ENCODE results near the gene CLDND1. TPM values are rescaled to one million over a fixed set of nuclear protein-coding genes. Genes with fewer than 3 reads are reported as not detected.

The CLDND1 gene
- total RNA-seq, 2 donors from 2014 or later, result 38.1 to 65.6 TPM

DNA sequence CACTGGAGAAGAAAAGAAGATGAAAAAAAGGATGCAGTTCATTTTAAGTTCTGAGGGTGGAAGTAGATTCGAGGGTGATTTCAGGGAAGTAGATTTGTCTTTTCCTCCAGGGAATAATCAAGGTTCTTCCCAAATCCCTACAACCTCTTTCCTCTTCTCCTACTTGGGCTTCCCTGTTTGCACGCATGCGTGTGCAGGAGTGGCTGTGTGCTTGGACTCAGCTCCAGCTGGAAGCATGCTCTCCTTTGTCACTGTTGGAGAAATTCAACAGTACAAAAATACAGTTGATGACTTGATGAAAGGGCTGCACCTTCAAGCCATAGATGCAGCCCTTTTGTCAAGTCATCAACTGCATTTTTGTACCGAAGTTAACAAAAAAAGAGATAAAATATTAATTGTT lies 21.4 kb downstream of the CLDND1 start:
- Histone ChIP-seq H3K36me3 (replicated peaks in 1 of 2; ENCODE audit: insufficient read depth in 1 of 2, low read depth in 2 of 2) (no peaks in the 10 kb centered on the region), H3K27me3 (no peaks in the 10 kb centered on the region), H3K9me3 (no peaks in the 10 kb centered on the region), H3K4me1 (no peaks in the 10 kb centered on the region), H3K4me3 (no peak overlapping the region), H3K27ac (no peak overlapping the region)
- TF ChIP-seq, protein P1, sequence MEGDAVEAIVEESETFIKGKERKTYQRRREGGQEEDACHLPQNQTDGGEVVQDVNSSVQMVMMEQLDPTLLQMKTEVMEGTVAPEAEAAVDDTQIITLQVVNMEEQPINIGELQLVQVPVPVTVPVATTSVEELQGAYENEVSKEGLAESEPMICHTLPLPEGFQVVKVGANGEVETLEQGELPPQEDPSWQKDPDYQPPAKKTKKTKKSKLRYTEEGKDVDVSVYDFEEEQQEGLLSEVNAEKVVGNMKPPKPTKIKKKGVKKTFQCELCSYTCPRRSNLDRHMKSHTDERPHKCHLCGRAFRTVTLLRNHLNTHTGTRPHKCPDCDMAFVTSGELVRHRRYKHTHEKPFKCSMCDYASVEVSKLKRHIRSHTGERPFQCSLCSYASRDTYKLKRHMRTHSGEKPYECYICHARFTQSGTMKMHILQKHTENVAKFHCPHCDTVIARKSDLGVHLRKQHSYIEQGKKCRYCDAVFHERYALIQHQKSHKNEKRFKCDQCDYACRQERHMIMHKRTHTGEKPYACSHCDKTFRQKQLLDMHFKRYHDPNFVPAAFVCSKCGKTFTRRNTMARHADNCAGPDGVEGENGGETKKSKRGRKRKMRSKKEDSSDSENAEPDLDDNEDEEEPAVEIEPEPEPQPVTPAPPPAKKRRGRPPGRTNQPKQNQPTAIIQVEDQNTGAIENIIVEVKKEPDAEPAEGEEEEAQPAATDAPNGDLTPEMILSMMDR (IDR thresholded peaks at IDR 0.05), result no peak
- TF ChIP-seq POLR2A (IDR thresholded peaks at IDR 0.05), result no peak
- no peak for ATAC-seq
- no peak for DNase-seq
- 71 to 79% methylated on average over 4 of the region's 4 CpGs for WGBS, 2 donors
- intact Hi-C loops (cut with DNase I), result no loop called here

DNA sequence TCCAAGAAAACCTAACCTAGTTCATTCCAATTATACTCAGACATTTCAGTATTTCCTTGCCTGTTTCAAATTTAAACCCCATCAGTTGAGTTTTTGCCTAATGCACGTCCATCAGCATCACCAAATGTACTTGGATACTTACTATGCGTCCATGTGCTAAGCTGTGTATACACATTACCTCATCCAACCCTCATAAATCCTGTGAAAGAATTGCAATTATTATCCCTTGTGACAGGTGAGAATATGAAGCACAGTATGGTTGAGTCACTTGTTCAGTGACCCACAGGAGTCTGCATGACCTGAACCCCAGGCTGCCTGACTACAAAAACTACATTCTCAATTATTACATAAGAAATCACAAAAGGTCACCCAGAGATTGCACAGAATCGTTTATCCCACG lies 22.7 kb downstream of the CLDND1 start:
- H3K9me3 ChIP-seq, result no peaks in the 10 kb centered on the region
- no peak overlapping the region for H3K27ac ChIP-seq
- no peak overlapping the region for H3K4me3 ChIP-seq
- DNase-seq, result no peak
- ATAC-seq, result no peak
- 60 to 67% methylated on average over 4 of the region's 4 CpGs for WGBS, 2 donors
- TF ChIP-seq, protein P1 (IDR thresholded peaks at IDR 0.05), result no peak
- no peaks in the 10 kb centered on the region for H3K27me3 ChIP-seq
- no peaks in the 10 kb centered on the region for H3K36me3 ChIP-seq (replicated peaks in 1 of 2; ENCODE audit: insufficient read depth in 1 of 2, low read depth in 2 of 2)
- no peaks in the 10 kb centered on the region for H3K4me1 ChIP-seq
- intact Hi-C loops (cut with DNase I), result no loop called here

DNA sequence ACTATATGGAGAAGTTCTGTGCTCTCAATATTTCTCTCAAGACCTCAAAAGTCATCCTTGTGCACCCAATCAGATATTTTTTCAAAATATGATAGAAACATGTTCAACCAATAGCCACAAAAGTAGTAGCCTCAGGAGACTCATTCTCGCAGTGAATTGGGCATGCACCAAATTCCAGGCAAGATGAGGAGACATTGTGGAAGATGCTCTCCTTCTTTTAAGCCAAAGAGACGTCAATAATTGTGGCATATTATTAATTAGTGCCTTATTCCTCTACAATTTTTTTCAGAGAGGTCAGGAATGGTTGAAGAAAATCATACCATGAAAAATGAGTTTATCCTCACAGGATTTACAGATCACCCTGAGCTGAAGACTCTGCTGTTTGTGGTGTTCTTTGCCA lies 25.3 kb downstream of the CLDND1 start, which contains the start of gene OR5K2:
OR5K2 (plus strand) TSS at position 301 of the 400 bp plus-strand sequence; CDS start at position 301, 0 bp downstream.
- no peak within 1 kb of the TSS for H3K27ac ChIP-seq
- H3K9me3 ChIP-seq, result no peaks in the 10 kb centered on the region
- intact Hi-C loops (cut with DNase I), result no loop called here
- no peaks in the 10 kb centered on the region for H3K4me1 ChIP-seq
- DNase-seq (no peak), ATAC-seq (no peak)
- H3K36me3 ChIP-seq (replicated peaks in 1 of 2; ENCODE audit: insufficient read depth in 1 of 2, low read depth in 2 of 2), result no peaks in the 10 kb centered on the region
- no peaks in the 10 kb centered on the region for H3K27me3 ChIP-seq
- H3K4me3 ChIP-seq, result no peak within 1 kb of the TSS
- TF ChIP-seq POLR2A (IDR thresholded peaks at IDR 0.05), result no peak
- TF ChIP-seq, protein P1 (IDR thresholded peaks at IDR 0.05), result no peak
- 57 to 59% methylated on average over 2 of the region's 2 CpGs for WGBS, 2 donors

- peaks cover 0 to 13% (median 0%) of the 10 kb centered on the region in 3 donors for H3K9me3 ChIP-seq
- H3K27me3 ChIP-seq, result no peaks in the 10 kb centered on the region
- DNase-seq, result no peak
- no peak for ATAC-seq
- H3K36me3 ChIP-seq (replicated peaks in 1 of 2; ENCODE audit: insufficient read depth in 1 of 2, low read depth in 2 of 2), result no peaks in the 10 kb centered on the region
- no peaks in the 10 kb centered on the region for H3K4me1 ChIP-seq
- intact Hi-C loops (cut with DNase I), result no loop called here
- H3K27ac ChIP-seq, result no peak overlapping the region
- whole genome bisulfite sequencing, 2 donors, result 59 to 74% methylated on average over 3 of the region's 3 CpGs
- no peak overlapping the region for H3K4me3 ChIP-seq
- TF ChIP-seq, protein P1 (IDR thresholded peaks at IDR 0.05), result no peak
- no peak for TF ChIP-seq POLR2A (IDR thresholded peaks at IDR 0.05)
These were observed 39.1 kb downstream of the CLDND1 start for GRCh38 chr3:98483626-98484025.

GRCh38 chr3:98482717-98483482 lies 39.8 kb downstream of the CLDND1 start:
- ATAC-seq (no peak), DNase-seq (no peak)
- intact Hi-C loops (cut with DNase I), result no loop called here
- Histone ChIP-seq H3K4me3 (no peak overlapping the region), H3K9me3 (peaks cover 0 to 17% (median 0%) of the 10 kb centered on the region in 3 donors), H3K4me1 (no peaks in the 10 kb centered on the region), H3K27ac (no peak overlapping the region), H3K36me3 (replicated peaks in 1 of 2; ENCODE audit: insufficient read depth in 1 of 2, low read depth in 2 of 2) (no peaks in the 10 kb centered on the region), H3K27me3 (no peaks in the 10 kb centered on the region)
- 42 to 57% methylated on average over 3 of the region's 3 CpGs for WGBS, 2 donors
- TF ChIP-seq POLR2A (IDR thresholded peaks at IDR 0.05), result no peak
- TF ChIP-seq, protein P1 (IDR thresholded peaks at IDR 0.05), result no peak
